ENCODE results near the gene MAGEF1. TPM values are rescaled to one million over a fixed set of nuclear protein-coding genes. Genes with fewer than 3 reads are reported as not detected.

Gene MAGEF1
- total RNA-seq, 1 donor from 2014 or later, result 80.3 TPM

DNA sequence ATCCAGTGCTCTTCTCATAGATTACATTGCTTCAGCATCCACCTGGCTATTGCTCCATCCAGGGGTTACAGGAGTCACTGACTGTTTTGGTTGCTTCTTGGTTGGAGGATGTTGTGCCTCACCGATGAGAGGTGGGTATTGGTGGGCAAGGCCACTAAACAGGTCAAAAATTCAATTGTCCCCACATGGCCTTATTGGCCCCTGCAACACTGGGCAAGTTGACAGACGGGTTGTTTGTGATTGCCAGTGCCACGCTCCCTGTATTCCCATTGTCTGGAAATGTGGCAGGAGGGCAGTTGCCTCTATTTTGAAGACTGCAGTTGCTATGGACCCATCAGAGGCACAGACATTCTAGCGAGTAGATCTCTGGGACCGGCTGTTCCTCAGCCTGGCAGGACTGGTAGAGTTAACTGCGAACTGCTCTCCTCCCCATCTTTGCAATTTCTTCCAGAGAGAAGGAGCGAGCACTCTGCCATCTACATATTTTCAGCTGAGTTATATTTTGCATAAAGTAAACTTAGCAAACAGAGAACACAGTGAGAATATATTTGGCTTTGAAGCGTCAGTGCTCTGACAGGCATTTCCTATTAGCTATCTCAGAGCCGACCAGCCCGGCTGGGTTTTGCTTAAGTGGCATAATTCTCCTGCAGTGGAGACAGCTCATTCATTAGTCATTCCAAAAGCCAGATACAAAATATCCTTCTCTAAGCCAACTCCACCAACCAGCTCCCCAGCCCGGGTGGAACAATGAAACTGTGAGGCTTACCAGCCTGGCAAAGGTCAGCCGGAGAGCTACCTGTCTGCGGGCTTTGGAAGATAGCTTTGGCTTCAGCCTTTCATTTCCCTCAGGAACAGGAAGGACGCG, 26.0 kb upstream of the MAGEF1 start:
- DNase-seq (ENCODE audit: low read depth, low spot score), result no peak
- Mint-ChIP-seq H3K4me1 (peaks cover 19% of the 10 kb centered on the region), H3K4me3 (no peak overlapping the region), H3K27me3 (ENCODE audit: low read depth) (no peaks in the 10 kb centered on the region), H3K9me3 (no peaks in the 10 kb centered on the region), H3K36me3 (ENCODE audit: low read depth) (no peaks in the 10 kb centered on the region), H3K27ac (ENCODE audit: unreplicated experiment) (peak overlapping the region; percentile 24)
- TF ChIP-seq, protein P1, sequence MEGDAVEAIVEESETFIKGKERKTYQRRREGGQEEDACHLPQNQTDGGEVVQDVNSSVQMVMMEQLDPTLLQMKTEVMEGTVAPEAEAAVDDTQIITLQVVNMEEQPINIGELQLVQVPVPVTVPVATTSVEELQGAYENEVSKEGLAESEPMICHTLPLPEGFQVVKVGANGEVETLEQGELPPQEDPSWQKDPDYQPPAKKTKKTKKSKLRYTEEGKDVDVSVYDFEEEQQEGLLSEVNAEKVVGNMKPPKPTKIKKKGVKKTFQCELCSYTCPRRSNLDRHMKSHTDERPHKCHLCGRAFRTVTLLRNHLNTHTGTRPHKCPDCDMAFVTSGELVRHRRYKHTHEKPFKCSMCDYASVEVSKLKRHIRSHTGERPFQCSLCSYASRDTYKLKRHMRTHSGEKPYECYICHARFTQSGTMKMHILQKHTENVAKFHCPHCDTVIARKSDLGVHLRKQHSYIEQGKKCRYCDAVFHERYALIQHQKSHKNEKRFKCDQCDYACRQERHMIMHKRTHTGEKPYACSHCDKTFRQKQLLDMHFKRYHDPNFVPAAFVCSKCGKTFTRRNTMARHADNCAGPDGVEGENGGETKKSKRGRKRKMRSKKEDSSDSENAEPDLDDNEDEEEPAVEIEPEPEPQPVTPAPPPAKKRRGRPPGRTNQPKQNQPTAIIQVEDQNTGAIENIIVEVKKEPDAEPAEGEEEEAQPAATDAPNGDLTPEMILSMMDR (conservative IDR thresholded peaks at IDR 0.05), result no peak

DNA sequence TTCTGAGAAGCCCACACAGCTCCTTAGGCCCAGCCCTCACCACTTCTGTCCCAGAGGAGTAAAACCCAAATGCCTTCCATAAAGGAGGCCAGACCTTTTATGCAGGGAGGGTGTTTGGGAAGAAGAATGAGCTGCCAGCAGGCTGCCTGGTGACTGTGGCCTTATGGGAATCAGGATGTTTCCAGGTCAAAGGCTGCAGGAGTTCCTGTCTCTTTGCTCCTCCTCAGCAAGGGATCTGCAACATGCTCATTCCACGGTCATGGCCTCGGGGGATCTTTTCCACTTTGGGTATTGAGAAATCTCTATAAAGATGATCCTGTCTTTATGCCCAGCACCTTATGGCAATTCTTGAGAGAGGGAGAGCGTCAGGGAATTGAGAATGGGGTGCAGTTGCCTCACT, 25.2 kb upstream of the MAGEF1 start:
- H3K27me3 Mint-ChIP-seq (ENCODE audit: low read depth), result no peaks in the 10 kb centered on the region
- TF ChIP-seq, protein P1 (conservative IDR thresholded peaks at IDR 0.05), result no peak
- no peaks in the 10 kb centered on the region for H3K9me3 Mint-ChIP-seq
- H3K4me3 Mint-ChIP-seq, result no peak overlapping the region
- H3K4me1 Mint-ChIP-seq, result peaks cover 15% of the 10 kb centered on the region
- no peaks in the 10 kb centered on the region for H3K36me3 Mint-ChIP-seq (ENCODE audit: low read depth)
- no peak for DNase-seq (ENCODE audit: low read depth, low spot score)
- H3K27ac Mint-ChIP-seq (ENCODE audit: unreplicated experiment), result no peak overlapping the region

DNA sequence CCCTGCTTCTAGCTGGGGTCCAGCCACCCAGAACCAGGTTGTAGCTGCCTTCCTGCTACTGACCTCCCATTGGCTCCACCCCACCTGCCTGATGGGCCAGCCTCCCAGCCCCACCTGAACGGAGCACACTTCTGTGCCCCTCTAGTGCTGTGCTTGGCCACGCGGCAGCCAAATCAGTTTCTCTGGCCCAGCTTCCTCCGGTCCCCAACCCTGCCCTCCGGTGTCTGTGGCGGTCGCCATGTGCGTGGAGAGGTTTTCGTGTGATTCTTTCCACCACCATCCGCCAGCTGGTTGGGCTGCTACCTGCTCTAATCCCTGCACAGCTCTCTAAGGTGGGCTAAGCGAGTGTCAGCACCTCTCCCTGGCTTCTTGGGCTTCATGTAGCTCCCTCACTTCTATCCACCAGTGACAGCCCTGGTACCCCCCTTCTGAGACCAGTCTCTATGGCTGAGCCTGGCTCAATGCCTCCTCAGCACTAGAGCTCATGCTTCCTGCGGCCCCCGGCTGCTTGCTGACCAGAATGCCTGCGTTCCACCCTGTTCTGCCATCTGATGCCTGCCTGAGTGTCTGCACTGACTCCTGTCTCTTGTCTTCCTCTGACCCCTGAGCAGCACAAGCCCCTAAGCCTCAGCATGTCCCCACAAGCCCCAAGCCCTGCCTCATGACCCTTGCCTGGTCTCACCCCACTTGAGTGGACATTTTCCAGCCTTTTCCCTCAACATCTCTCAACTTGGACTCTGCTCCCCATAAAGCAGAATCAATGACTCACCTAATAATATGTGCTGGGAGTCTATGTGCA, 23.2 kb upstream of the MAGEF1 start:
- no peak for DNase-seq (ENCODE audit: low read depth, low spot score)
- peak overlapping the region; percentile 45 for H3K27ac Mint-ChIP-seq (ENCODE audit: unreplicated experiment)

DNA sequence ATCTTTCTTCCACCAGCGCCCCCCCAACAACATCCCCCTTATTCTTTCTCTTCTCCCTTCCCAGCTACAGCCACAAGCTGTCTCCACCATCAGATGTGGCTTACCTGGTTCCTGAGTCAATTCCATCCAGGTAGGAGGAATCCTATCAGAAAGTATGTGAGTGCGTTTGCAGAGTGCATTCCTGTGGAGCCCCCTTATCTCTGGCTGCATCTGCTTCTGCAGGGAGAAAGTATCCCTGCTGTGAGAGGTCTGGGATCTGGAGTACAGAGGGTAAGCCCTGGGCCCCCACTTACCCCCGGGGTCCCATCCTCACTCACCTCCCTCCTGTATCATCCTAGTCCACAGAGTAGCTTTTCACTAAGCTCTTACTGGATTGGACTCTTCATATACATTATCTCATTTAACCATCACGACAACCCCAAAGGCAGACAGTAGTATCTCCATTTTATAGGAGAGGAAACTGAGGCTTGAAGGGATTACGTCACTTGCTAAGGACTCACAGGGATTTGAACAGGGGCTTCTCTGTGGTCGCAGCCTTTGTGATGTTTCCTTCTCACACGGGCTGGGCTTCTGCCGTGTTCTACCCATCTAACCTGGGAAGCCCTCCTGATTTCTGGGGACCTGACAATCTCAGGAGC, 22.2 kb upstream of the MAGEF1 start:
- TF ChIP-seq, protein P1 (conservative IDR thresholded peaks at IDR 0.05), result no peak
- Mint-ChIP-seq H3K36me3 (ENCODE audit: low read depth) (no peaks in the 10 kb centered on the region), H3K9me3 (no peaks in the 10 kb centered on the region), H3K4me3 (no peak overlapping the region), H3K27me3 (ENCODE audit: low read depth) (no peaks in the 10 kb centered on the region), H3K27ac (ENCODE audit: unreplicated experiment) (no peak overlapping the region), H3K4me1 (peaks cover 23% of the 10 kb centered on the region)
- no peak for DNase-seq (ENCODE audit: low read depth, low spot score)

More for the DNA sequence above, 23.2 kb upstream of the MAGEF1 start:
- no peaks in the 10 kb centered on the region for H3K9me3 Mint-ChIP-seq
- TF ChIP-seq, protein P1 (conservative IDR thresholded peaks at IDR 0.05), result no peak
- no peak overlapping the region for H3K4me3 Mint-ChIP-seq
- no peaks in the 10 kb centered on the region for H3K27me3 Mint-ChIP-seq (ENCODE audit: low read depth)
- peaks cover 23% of the 10 kb centered on the region for H3K4me1 Mint-ChIP-seq
- no peaks in the 10 kb centered on the region for H3K36me3 Mint-ChIP-seq (ENCODE audit: low read depth)

DNA sequence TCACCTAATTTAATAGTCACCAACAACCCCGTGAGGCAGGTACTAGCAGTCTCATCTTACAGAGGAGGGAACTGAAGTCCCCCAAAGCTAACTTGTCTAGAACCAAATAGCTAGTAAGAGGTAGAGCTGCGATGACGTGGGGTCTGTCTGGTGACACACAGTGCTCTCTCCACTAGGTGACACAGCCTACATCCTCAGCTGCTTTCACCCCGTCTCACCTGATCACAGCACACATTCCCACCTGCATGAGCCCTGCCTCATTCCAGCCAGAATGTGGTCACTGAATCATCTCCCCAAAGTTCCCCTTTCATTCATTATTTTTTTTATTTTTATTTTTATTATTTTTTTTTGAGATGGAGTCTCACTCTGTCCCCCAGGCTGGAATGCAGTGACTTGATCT, 21.3 kb upstream of the MAGEF1 start:
- Mint-ChIP-seq H3K9me3 (no peaks in the 10 kb centered on the region), H3K27ac (ENCODE audit: unreplicated experiment) (no peak overlapping the region), H3K4me1 (peaks cover 23% of the 10 kb centered on the region), H3K36me3 (ENCODE audit: low read depth) (no peaks in the 10 kb centered on the region), H3K27me3 (ENCODE audit: low read depth) (no peaks in the 10 kb centered on the region), H3K4me3 (no peak overlapping the region)
- TF ChIP-seq, protein P1 (conservative IDR thresholded peaks at IDR 0.05), result no peak
- DNase-seq (ENCODE audit: low read depth, low spot score), result no peak

Measured in neural crest cell (in vitro differentiated cells).